Neural progenitor cell (in vitro differentiated cells): ENCODE results near the gene FANCL.

Experiments
- CTCF ChIP-seq: fragments of 200-600 bp; sonication (generic); IDR thresholded peaks from 2 replicates; pipeline ENCODE4 v1.5.1; 2017; ENCODE audit warnings: antibody characterized with exemption, mild to moderate bottlenecking
- EZH2phosphoT487 ChIP-seq: fragments of 200-600 bp; sonication (generic); IDR thresholded peaks from 2 replicates; pipeline ENCODE4 v1.6.1; 2017; ENCODE audit warnings: antibody characterized with exemption

DNA sequence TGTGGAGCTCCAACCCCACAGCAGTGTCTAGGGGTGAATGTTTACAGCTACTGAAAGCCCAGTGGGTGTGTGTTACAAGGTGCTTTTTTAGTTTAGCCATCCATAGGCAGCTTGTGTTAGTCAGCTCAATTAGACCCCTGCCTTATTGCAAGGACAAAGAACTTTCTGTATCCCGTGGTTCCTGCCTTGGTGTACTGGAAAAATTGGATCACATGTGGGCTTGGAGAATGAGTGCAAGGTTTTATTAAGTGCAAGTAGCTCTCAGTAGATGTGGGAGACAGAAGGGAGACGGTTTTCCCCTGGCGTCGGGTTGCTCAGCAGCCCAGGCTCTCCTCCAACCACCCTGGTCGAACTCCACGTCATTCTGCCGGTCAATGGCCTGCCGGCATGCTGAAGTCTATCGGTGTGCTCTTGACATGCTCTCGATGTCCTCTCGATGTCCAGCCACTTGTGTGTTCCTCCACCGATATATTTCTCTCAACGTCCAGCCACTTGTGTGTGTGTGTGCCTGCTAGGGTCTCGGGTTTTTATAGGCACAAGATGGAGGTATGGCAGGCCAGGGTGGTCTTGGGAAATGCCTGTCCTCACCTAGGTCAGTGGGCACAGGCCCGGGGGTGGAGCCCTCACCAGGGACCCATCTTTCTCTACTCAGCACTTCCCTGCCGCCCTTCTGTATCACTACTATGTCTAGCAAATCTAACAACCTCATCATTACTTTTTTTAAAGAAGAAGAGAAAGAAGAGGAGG lies 13.8 kb downstream of the FANCL start:
- TF ChIP-seq CTCF (no peak), EZH2phosphoT487 (no peak)
